Lung microvascular endothelial cell (primary cell): Measurements from ENCODE around the gene ZNF619. TPM values are rescaled to one million over a fixed set of nuclear protein-coding genes. Genes with fewer than 3 reads are reported as not detected.

ENCODE experiments used
- DNase-seq, 2 donors: peaks; one replicate each; pipeline versions ENCODE4 v3.0.0 to v3.0.0-alpha.2; 2010; ENCODE audit warnings: low read depth in 2 of 2
- total RNA-seq: library from RNA; depleted of rRNA; stranded (reverse); fragments of >200 nt; gene quantifications from 2 replicates; pipeline ENCODE4 v1.2.1, GENCODE V29; 2014

ZNF619 gene
- total RNA-seq, 1 donor from 2014 or later = 5.8 TPM

- no peak for DNase-seq
These were observed 11.9 kb upstream of the ZNF619 start for GRCh38 chr3:40465111-40465407.

DNA sequence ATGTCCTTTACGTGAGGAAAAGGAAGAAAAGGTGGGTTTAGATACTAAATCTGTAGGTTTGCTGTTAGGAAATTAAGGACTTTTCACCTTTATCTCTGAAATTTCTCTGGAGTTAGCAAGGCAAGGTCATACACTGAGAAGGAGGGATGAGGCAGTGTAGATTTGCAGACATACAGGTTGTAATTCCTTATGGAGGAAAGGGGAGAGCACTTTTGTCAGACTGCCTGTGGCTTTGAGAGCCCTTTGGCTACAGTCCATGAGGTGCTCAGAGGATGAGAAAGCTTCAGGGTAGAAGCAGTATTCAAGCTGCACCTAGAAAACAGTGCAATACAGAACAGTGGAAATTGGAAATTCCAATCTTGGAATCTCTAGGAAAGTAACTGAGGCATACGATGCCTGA, 11.5 kb upstream of the ZNF619 start:
- no peak for DNase-seq

- no peak for DNase-seq
These were observed 8.9 kb upstream of the ZNF619 start for GRCh38 chr3:40468018-40468417.

DNA sequence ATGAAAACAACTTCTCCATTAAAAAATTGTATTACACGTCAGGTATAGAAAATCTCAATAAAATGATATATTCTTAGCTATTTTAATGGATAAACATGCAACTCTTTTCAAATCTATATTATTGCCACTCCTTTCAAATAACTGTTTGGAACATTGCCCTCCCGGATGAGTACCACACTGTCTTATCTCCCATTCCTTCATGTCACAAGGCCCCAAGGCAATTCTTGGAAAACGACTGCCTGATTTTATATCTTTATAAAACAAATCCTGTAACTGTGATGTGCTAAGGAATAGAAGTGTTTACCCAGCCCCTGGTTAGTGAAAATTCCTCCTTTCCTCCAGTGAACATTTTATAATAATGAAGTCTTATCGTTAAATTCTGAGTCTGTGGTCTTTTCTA, 6.2 kb upstream of the ZNF619 start:
- DNase-seq = no peak

- DNase-seq = peak; percentile 6 to 9
These were observed 744 bp downstream of the ZNF619 start for GRCh38 chr3:40477666-40478065.

- DNase-seq = no peak
These were observed 10.2 kb downstream of the ZNF619 start for GRCh38 chr3:40487172-40487571.

DNA sequence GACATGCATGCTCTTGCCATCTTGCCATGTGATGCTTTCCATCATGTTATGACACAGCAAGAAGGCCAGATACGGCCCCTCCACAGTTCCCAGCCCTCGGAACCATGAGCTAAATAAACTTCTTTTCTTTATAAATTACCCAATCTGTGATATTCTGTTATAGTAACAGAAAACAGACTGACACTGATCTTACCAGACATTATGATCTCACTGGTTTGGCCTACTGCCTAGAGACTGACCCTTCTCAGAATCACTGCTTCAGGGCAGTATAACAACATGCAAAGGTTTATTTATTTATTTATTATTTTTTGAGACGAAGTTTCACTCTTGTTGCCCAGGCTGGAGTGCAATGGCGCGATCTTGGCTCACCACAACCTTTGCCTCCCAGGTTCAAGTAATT, 14.0 kb downstream of the ZNF619 start:
- peak in 1 of 2 donors; percentile 16 for DNase-seq

- DNase-seq = no peak
These were observed 17.8 kb downstream of the ZNF619 start for GRCh38 chr3:40494698-40495097.

- DNase-seq = no peak
These were observed 20.4 kb downstream of the ZNF619 start for GRCh38 chr3:40497288-40497687.

- no peak for DNase-seq
These were observed 23.0 kb downstream of the ZNF619 start for GRCh38 chr3:40499952-40500351.

DNA sequence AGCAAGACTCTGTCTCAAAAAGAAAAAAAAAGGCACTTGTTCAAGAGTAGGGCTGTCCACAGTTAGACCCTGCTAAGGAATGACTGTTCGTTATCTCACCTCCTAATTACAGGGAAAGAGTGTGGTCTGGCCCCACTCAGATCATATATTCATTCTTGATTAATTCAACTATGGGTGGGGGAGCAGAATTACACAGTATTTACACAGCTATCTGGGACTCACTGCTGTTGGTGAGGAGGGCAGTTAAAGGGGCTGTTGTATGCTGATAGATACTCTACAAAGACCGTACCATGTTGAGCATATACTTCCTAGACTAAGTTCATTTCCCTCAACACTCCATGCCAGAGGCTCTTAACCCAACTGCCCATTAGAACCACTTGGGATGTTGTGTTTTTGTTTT, 25.1 kb downstream of the ZNF619 start:
- DNase-seq = no peak

GRCh38 chr3:40504636-40505430, 27.9 kb downstream of the ZNF619 start:
- peak; percentile 98 for DNase-seq

- peak; percentile 73 to 94 for DNase-seq
These were observed 28.9 kb downstream of the ZNF619 start, which contains the start of gene ZNF620 for GRCh38 chr3:40505599-40506462. Gene ZNF620 (plus strand): TSS chr3:40506039. CDS start chr3:40506353, 314 bp downstream.

- DNase-seq = no peak
These were observed 34.3 kb downstream of the ZNF619 start for GRCh38 chr3:40511031-40511718.

DNA sequence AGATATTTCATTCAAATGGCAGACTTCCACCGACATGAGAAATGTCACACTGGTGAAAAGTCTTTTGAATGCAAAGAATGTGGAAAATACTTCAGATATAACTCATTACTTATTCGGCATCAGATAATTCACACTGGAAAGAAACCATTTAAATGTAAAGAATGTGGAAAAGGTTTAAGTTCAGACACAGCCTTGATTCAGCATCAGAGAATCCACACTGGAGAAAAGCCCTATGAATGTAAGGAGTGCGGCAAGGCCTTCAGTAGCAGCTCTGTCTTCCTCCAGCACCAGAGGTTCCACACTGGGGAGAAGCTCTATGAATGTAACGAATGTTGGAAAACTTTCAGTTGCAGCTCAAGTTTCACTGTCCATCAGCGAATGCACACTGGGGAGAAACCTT, 39.3 kb downstream of the ZNF619 start:
- DNase-seq = no peak

DNA sequence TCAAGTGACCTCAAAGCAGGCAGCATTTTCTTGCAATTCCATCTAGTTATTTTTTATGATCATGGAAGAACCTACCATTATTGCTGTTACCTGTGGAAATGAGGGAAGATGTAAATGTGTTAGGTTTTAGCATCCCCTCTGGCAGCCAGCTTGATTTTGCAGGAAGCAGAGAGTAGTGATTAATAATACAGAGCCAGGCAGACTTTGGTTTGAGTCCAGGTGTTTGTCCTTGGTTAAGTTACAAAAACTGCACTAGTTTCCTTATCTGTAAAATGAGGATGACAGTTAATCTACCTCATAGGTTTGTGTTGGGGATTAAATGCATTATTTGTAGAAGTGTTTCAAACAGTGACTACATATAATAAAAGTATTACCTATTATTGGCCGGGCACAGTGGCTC, 41.1 kb downstream of the ZNF619 start:
- DNase-seq = no peak

DNA sequence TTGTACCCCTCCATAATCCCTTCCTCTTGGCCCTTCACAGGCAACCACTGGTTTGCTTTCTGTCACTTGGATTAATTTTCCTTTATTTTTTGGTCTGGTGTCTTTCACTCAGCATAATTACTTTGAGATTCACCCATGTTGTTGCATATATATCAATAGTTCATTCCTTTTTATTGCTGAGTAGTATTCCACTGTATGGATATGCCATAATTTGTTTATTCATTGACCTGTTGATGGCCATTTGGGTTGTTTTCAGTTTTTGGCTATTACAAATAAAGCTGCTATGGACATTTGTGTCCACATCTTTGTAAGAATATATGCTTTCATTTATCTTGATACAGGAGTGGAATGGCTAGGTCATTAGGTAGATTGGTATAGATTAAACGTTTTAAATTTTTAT, 41.9 kb downstream of the ZNF619 start:
- DNase-seq = no peak

DNA sequence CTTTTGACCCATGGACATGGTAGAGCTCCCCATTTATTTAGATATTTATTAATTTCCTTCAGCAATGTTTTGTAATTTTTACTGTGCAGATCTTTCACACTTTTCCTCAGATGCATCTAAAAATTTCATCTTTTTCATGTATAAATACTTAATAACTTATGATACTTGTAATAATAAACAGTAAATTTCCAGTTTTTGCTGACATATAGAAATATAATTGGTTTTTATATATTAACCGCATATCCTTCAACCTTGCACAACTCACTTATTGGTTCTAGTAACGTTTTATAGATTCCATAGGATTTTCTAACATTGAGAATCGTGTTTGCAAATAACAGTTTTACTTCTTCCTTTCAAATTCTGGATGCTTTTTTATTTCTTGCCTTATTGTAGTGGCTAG, 44.3 kb downstream of the ZNF619 start:
- no peak for DNase-seq

DNA sequence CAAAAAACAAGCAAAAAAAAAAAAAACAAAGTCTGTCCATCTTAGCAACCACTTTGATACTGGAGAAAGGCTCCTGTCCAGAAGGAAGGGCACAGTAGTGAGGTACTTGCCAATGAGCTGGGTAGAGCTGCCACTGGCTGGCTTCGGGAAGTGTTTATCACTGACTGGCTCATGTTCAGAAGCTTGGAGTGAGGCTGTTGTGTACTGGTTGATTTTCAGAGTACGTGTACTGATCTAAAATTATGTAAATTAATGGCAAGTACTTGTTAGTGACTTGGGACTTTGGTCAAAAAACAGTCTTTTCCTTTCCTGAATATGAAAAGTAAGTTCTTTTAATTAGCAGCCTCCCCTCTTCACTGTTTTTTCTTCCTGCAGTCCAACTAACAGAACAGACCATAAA, 46.9 kb downstream of the ZNF619 start:
- peak; percentile 2 to 4 for DNase-seq

- DNase-seq = peak in 1 of 2 donors; percentile 34
These were observed 47.3 kb downstream of the ZNF619 start for GRCh38 chr3:40524222-40524567.

GRCh38 chr3:40524568-40525285, 47.8 kb downstream of the ZNF619 start, which contains the start of gene ZNF621:
Gene ZNF621 (plus strand): TSS chr3:40524960. CDS start chr3:40525841, 881 bp downstream.
- DNase-seq = peak; percentile 90

DNA sequence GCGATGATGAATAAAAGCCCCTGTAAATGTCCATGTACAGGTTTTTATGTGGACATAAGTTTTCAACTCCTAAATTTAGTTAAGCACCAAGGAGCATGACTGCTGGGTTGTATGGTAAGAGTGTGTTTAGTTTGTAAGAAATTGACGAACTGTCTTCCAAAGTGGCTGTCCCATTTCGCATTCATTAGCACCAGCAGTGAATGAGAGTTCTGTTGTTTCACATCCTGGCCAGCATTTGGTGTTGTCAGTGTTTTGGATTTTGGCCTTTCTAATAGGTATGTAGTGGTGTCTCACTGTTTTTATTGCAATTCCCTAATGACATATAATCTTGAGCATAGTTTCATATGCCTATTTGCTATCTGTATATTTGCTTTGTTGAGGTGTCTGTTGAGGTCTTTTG, 51.5 kb downstream of the ZNF619 start:
- DNase-seq = no peak
